GM23338 (cell line): ENCODE measurements around the gene BAD.

ENCODE experiments used
- CREB1 ChIP-seq: fragments of 250-450 bp; sonication (Bioruptor Pico); IDR thresholded peaks from 2 replicates; pipeline ENCODE4 v1.5.0; 2020; ENCODE audit warnings: low read depth, mild to moderate bottlenecking, moderate library complexity
- EZH2 ChIP-seq: fragments of 200-600 bp; sonication (generic); IDR thresholded peaks from one replicate; pipeline ENCODE4 v1.8.0; 2017; ENCODE audit warnings: antibody characterized with exemption, mild to moderate bottlenecking, low read depth; ENCODE audit not compliant: unreplicated experiment
- EZH2phosphoT487 ChIP-seq: fragments of 200-600 bp; sonication (generic); IDR thresholded peaks from one replicate; pipeline ENCODE4 v1.8.1; 2018; ENCODE audit warnings: antibody characterized with exemption; ENCODE audit not compliant: unreplicated experiment
- JUNB ChIP-seq: IDR thresholded peaks from one replicate; pipeline ENCODE4 v1.6.1; 2016; ENCODE audit warnings: antibody characterized with exemption; ENCODE audit not compliant: unreplicated experiment
- NANOG ChIP-seq: IDR thresholded peaks from 2 replicates; pipeline ENCODE4 v1.6.1; 2016; ENCODE audit warnings: antibody characterized with exemption, borderline replicate concordance
- POLR2AphosphoS5 ChIP-seq: IDR thresholded peaks from 2 replicates; pipeline ENCODE4 v1.6.1; 2016; ENCODE audit warnings: antibody characterized with exemption, low read depth
- ZNF331 ChIP-seq: fragments of 250-450 bp; sonication (Bioruptor Pico); IDR thresholded peaks from 2 replicates; pipeline ENCODE4 v1.5.0; 2020; ENCODE audit warnings: low read depth, mild to moderate bottlenecking, moderate library complexity
- TF ChIP-seq, protein P1 (sequence below): IDR thresholded peaks from one replicate; pipeline ENCODE4 v1.6.1; 2018; ENCODE audit warnings: antibody characterized with exemption; ENCODE audit not compliant: unreplicated experiment
- TF ChIP-seq, protein P2 (sequence below), 2 experiments: fragments of 200-600 bp in 1 of 2; sonication (generic) in 1 of 2; conservative IDR thresholded peaks; 2 replicates each; pipeline versions ENCODE4 v1.5.1 to v1.6.1; 2016 to 2017; ENCODE audit warnings: antibody characterized with exemption in 2 of 2, low read depth in 2 of 2, mild to moderate bottlenecking in 2 of 2, moderate library complexity in 1 of 2
- TF ChIP-seq, protein P3 (sequence below): IDR thresholded peaks from 2 replicates; pipeline ENCODE4 v1.6.1; 2016; ENCODE audit warnings: antibody characterized with exemption
- TF ChIP-seq, protein P4 (sequence below): fragments of 250-450 bp; sonication (Bioruptor Pico); IDR thresholded peaks from 2 replicates; pipeline ENCODE4 v1.5.0; 2020; ENCODE audit warnings: mild to moderate bottlenecking, moderate library complexity

DNA sequence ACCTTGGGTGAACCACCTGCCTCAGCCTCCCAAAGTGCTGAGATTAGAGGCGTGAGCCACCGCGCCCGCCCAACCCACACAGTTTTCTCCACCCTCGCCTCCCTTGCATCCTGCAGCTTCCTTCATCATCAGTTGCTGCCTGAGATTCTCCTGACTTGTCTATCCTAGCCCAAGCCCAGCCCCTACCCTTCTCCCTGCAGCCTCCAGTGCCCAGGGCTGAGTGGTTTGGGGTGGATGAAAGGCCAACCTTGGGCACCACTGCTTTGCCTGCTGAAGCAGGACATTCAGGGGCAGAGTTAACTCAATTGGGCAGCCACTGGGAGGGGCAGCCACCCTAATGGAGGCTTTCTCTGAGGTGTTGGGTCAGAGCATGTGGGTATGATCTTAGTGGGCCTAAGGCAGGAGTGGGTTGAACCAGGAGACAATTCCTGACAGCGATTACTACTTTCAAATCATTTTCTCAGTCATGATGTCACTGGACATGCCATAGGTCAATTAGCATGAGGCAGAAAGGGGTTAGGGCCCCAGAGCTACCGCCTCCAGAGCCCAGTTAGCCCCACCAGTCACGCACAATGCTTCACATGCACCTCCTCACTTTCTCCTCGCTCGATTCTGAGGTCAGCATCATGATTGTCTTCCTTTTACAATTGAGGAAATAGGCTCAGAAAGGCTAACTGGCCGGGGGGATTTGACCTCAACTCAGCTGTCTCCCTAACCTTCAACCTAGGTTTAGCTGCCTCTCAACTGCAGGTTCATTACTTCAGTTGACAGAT, 44.6 kb downstream of the BAD start:
- TF ChIP-seq POLR2AphosphoS5: no peak
- TF ChIP-seq, protein P1, sequence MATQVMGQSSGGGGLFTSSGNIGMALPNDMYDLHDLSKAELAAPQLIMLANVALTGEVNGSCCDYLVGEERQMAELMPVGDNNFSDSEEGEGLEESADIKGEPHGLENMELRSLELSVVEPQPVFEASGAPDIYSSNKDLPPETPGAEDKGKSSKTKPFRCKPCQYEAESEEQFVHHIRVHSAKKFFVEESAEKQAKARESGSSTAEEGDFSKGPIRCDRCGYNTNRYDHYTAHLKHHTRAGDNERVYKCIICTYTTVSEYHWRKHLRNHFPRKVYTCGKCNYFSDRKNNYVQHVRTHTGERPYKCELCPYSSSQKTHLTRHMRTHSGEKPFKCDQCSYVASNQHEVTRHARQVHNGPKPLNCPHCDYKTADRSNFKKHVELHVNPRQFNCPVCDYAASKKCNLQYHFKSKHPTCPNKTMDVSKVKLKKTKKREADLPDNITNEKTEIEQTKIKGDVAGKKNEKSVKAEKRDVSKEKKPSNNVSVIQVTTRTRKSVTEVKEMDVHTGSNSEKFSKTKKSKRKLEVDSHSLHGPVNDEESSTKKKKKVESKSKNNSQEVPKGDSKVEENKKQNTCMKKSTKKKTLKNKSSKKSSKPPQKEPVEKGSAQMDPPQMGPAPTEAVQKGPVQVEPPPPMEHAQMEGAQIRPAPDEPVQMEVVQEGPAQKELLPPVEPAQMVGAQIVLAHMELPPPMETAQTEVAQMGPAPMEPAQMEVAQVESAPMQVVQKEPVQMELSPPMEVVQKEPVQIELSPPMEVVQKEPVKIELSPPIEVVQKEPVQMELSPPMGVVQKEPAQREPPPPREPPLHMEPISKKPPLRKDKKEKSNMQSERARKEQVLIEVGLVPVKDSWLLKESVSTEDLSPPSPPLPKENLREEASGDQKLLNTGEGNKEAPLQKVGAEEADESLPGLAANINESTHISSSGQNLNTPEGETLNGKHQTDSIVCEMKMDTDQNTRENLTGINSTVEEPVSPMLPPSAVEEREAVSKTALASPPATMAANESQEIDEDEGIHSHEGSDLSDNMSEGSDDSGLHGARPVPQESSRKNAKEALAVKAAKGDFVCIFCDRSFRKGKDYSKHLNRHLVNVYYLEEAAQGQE: no peak
- TF ChIP-seq, protein P2, sequence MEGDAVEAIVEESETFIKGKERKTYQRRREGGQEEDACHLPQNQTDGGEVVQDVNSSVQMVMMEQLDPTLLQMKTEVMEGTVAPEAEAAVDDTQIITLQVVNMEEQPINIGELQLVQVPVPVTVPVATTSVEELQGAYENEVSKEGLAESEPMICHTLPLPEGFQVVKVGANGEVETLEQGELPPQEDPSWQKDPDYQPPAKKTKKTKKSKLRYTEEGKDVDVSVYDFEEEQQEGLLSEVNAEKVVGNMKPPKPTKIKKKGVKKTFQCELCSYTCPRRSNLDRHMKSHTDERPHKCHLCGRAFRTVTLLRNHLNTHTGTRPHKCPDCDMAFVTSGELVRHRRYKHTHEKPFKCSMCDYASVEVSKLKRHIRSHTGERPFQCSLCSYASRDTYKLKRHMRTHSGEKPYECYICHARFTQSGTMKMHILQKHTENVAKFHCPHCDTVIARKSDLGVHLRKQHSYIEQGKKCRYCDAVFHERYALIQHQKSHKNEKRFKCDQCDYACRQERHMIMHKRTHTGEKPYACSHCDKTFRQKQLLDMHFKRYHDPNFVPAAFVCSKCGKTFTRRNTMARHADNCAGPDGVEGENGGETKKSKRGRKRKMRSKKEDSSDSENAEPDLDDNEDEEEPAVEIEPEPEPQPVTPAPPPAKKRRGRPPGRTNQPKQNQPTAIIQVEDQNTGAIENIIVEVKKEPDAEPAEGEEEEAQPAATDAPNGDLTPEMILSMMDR (conservative IDR thresholded peaks at IDR 0.05; ENCODE audit: low read depth in 2 of 2): no peak
- TF ChIP-seq EZH2phosphoT487: no peak
- TF ChIP-seq CREB1 (CRISPR knock-in tag): no peak
- TF ChIP-seq EZH2: no peak
- TF ChIP-seq, protein P3, sequence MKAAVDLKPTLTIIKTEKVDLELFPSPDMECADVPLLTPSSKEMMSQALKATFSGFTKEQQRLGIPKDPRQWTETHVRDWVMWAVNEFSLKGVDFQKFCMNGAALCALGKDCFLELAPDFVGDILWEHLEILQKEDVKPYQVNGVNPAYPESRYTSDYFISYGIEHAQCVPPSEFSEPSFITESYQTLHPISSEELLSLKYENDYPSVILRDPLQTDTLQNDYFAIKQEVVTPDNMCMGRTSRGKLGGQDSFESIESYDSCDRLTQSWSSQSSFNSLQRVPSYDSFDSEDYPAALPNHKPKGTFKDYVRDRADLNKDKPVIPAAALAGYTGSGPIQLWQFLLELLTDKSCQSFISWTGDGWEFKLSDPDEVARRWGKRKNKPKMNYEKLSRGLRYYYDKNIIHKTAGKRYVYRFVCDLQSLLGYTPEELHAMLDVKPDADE: no peak
- TF ChIP-seq JUNB: no peak
- TF ChIP-seq, protein P4, sequence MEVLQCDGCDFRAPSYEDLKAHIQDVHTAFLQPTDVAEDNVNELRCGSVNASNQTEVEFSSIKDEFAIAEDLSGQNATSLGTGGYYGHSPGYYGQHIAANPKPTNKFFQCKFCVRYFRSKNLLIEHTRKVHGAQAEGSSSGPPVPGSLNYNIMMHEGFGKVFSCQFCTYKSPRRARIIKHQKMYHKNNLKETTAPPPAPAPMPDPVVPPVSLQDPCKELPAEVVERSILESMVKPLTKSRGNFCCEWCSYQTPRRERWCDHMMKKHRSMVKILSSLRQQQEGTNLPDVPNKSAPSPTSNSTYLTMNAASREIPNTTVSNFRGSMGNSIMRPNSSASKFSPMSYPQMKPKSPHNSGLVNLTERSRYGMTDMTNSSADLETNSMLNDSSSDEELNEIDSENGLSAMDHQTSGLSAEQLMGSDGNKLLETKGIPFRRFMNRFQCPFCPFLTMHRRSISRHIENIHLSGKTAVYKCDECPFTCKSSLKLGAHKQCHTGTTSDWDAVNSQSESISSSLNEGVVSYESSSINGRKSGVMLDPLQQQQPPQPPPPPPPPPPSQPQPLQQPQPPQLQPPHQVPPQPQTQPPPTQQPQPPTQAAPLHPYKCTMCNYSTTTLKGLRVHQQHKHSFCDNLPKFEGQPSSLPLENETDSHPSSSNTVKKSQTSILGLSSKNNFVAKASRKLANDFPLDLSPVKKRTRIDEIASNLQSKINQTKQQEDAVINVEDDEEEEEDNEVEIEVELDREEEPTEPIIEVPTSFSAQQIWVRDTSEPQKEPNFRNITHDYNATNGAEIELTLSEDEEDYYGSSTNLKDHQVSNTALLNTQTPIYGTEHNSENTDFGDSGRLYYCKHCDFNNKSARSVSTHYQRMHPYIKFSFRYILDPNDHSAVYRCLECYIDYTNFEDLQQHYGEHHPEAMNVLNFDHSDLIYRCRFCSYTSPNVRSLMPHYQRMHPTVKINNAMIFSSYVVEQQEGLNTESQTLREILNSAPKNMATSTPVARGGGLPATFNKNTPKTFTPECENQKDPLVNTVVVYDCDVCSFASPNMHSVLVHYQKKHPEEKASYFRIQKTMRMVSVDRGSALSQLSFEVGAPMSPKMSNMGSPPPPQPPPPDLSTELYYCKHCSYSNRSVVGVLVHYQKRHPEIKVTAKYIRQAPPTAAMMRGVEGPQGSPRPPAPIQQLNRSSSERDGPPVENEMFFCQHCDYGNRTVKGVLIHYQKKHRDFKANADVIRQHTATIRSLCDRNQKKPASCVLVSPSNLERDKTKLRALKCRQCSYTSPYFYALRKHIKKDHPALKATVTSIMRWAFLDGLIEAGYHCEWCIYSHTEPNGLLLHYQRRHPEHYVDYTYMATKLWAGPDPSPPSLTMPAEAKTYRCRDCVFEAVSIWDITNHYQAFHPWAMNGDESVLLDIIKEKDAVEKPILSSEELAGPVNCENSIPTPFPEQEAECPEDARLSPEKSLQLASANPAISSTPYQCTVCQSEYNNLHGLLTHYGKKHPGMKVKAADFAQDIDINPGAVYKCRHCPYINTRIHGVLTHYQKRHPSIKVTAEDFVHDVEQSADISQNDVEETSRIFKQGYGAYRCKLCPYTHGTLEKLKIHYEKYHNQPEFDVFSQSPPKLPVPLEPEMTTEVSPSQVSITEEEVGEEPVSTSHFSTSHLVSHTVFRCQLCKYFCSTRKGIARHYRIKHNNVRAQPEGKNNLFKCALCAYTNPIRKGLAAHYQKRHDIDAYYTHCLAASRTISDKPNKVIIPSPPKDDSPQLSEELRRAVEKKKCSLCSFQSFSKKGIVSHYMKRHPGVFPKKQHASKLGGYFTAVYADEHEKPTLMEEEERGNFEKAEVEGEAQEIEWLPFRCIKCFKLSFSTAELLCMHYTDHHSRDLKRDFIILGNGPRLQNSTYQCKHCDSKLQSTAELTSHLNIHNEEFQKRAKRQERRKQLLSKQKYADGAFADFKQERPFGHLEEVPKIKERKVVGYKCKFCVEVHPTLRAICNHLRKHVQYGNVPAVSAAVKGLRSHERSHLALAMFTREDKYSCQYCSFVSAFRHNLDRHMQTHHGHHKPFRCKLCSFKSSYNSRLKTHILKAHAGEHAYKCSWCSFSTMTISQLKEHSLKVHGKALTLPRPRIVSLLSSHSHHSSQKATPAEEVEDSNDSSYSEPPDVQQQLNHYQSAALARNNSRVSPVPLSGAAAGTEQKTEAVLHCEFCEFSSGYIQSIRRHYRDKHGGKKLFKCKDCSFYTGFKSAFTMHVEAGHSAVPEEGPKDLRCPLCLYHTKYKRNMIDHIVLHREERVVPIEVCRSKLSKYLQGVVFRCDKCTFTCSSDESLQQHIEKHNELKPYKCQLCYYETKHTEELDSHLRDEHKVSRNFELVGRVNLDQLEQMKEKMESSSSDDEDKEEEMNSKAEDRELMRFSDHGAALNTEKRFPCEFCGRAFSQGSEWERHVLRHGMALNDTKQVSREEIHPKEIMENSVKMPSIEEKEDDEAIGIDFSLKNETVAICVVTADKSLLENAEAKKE: no peak
- TF ChIP-seq ZNF331 (CRISPR knock-in tag): no peak
- TF ChIP-seq NANOG: no peak
